Measurements from ENCODE around the gene CLEC2A. TPM values are rescaled to one million over a fixed set of nuclear protein-coding genes. Genes with fewer than 3 reads are reported as not detected.
"Not testable (repeated sequence)": the region's sequence is repeated elsewhere in the genome, so short reads cannot be mapped to it uniquely, and the experiment has no call there.

Gene CLEC2A
- not detected for total RNA-seq
- not detected for polyA plus RNA-seq
- long read RNA-seq, donor 1, result 0 reads
- long read RNA-seq, donor 2, result 0 reads

DNA sequence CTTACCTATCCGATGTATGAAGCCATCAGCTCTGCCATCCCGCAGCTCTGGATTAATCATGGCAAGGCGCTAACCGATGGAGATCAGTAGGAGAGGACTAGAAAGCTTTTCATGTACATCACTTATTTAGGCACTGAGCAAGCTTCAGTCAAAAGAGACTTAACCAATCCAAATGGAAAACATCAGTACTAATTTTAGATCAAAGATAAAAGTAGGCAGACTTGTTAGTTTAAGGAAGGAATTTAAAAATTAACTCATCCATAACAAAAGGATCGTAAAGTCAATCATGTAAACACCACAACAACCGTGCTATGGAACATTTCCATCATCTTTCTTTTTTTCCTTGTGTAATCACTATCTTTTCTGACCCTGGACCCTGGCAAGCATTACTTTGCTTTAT is at the start of gene CLEC2A:
CLEC2A (minus strand) TSS at position 101 of the 400 bp plus-strand sequence; CDS start at position 60, 41 bp downstream.
- DNase-seq, result no peak
- Histone ChIP-seq H3K4me3 (no peak within 1 kb of the TSS), H3K4me1 (no peaks in the 10 kb centered on the region), H3K9me3 (no peaks in the 10 kb centered on the region), H3K36me3 (no peaks in the 10 kb centered on the region), H3K27ac (no peak within 1 kb of the TSS), H3K27me3 (replicated peaks in 1 of 7) (no peaks in the 10 kb centered on the region)
- intact Hi-C loops (cut with DNase I; ENCODE audit: low total_unique reads), result no loop called here
- TF ChIP-seq POLR2AphosphoS5 (IDR thresholded peaks at IDR 0.05), result no peak
- TF ChIP-seq CTCF (IDR thresholded peaks at IDR 0.05 in 8 of 11, conservative IDR thresholded peaks at IDR 0.05 in 3 of 11), result no peak
- no peak for TF ChIP-seq POLR2A (IDR thresholded peaks at IDR 0.05)
- WGBS, 5 donors, result 88 to 95% (median 93%) methylated on average over 6 of the region's 6 CpGs

GRCh38 chr12:9980126-9980525 is 48.0 kb upstream of the CLEC2A start:
- H3K4me3 ChIP-seq, result no peak overlapping the region
- H3K4me1 ChIP-seq, result no peaks in the 10 kb centered on the region
- H3K9me3 ChIP-seq, result peaks cover 0 to 13% (median 9%) of the 10 kb centered on the region in 8 donors
- H3K36me3 ChIP-seq, result peaks cover 0 to 48% (median 0%) of the 10 kb centered on the region in 6 donors
- no peaks in the 10 kb centered on the region for H3K27me3 ChIP-seq (replicated peaks in 1 of 7)
- WGBS, 5 donors, result 61 to 77% (median 71%) methylated on average over 3 of the region's 3 CpGs
- no peak overlapping the region for H3K27ac ChIP-seq
- intact Hi-C loops (cut with DNase I; ENCODE audit: low total_unique reads), result no loop called here
- no peak for DNase-seq
- TF ChIP-seq POLR2AphosphoS5 (IDR thresholded peaks at IDR 0.05) (no peak), CTCF (IDR thresholded peaks at IDR 0.05 in 8 of 11, conservative IDR thresholded peaks at IDR 0.05 in 3 of 11) (no peak), POLR2A (IDR thresholded peaks at IDR 0.05) (no peak)

DNA sequence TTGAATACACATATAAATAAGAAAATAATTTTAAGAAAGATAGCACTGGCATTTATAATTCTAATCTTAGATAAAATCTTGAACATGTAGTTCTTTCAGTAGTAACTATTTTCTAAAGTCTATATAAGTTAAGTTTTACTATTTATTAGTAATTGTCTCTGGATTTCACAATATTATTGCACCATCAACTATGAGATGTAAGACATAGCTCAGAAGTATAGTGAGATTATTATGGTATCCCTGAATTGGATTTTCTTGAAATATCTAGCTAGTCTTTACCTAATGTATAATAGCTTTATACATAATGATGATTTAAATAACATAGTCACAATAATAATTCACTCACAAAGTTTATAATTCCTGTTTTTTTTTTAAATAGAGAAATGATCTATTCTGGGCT is 45.7 kb upstream of the CLEC2A start:
- intact Hi-C loops (cut with DNase I; ENCODE audit: low total_unique reads), result no loop called here
- H3K9me3 ChIP-seq, result peaks cover 0 to 13% (median 9%) of the 10 kb centered on the region in 8 donors
- no peak for DNase-seq
- peaks cover 0 to 37% (median 0%) of the 10 kb centered on the region in 6 donors for H3K36me3 ChIP-seq
- H3K4me1 ChIP-seq, result peaks cover 0 to 4% (median 0%) of the 10 kb centered on the region in 6 donors
- TF ChIP-seq POLR2A (IDR thresholded peaks at IDR 0.05) (no peak), POLR2AphosphoS5 (IDR thresholded peaks at IDR 0.05) (no peak), CTCF (IDR thresholded peaks at IDR 0.05 in 8 of 11, conservative IDR thresholded peaks at IDR 0.05 in 3 of 11) (no peak)
- H3K27ac ChIP-seq, result peak overlapping the region in 1 of 8 donors; percentile 0
- no peaks in the 10 kb centered on the region for H3K27me3 ChIP-seq (replicated peaks in 1 of 7)
- no peak overlapping the region for H3K4me3 ChIP-seq

DNA sequence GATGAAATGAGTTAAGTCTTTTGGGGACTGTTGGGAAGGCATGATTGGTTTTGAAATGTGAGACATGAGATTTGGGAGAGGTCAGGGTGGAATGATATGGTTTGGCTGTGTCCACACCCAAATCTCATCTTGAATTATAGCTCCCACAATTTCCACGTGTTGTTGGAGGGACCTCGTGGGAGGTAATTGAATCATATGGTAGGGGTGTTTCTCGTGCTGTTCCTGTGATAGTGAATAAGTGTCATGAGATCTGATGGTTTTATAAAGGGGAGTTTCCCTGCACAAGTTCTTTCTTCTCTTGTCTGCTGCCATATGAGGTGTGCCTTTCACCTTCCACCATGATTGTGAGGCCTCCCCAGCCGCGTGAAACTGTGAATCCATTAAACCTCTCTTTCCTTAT is 44.5 kb upstream of the CLEC2A start:
- peaks cover 0 to 13% (median 9%) of the 10 kb centered on the region in 8 donors for H3K9me3 ChIP-seq
- H3K4me3 ChIP-seq; H3K27ac ChIP-seq; H3K27me3 ChIP-seq (replicated peaks in 1 of 7); DNase-seq; H3K4me1 ChIP-seq; intact Hi-C loops (cut with DNase I; ENCODE audit: low total_unique reads): not testable (repeated sequence)
- 57 to 66% (median 61%) methylated on average over 5 of the region's 5 CpGs for WGBS, 5 donors
- H3K36me3 ChIP-seq, result peaks cover 0 to 26% (median 0%) of the 10 kb centered on the region in 6 donors

GRCh38 chr12:9975614-9976013 is 43.4 kb upstream of the CLEC2A start:
- peaks cover 0 to 13% (median 9%) of the 10 kb centered on the region in 8 donors for H3K9me3 ChIP-seq
- WGBS, 5 donors, result 87 to 94% (median 92%) methylated on average over 2 of the region's 2 CpGs

GRCh38 chr12:9974731-9975130 is 42.6 kb upstream of the CLEC2A start:
- intact Hi-C loops (cut with DNase I; ENCODE audit: low total_unique reads); DNase-seq; H3K4me3 ChIP-seq; H3K27me3 ChIP-seq (replicated peaks in 1 of 7); H3K27ac ChIP-seq; H3K36me3 ChIP-seq: not testable (repeated sequence)
- H3K4me1 ChIP-seq, result peaks cover 0 to 18% (median 0%) of the 10 kb centered on the region in 6 donors
- WGBS, 5 donors, result 88 to 97% (median 92%) methylated on average over 2 of the region's 2 CpGs
- H3K9me3 ChIP-seq, result peaks cover 0 to 13% (median 9%) of the 10 kb centered on the region in 8 donors

More at GRCh38 chr12:9975614-9976013, 43.4 kb upstream of the CLEC2A start:
- Histone ChIP-seq H3K27ac (no peak overlapping the region), H3K36me3 (peaks cover 0 to 16% (median 0%) of the 10 kb centered on the region in 6 donors), H3K4me1 (peaks cover 0 to 12% (median 0%) of the 10 kb centered on the region in 6 donors), H3K4me3 (no peak overlapping the region), H3K27me3 (replicated peaks in 1 of 7) (no peaks in the 10 kb centered on the region)
- TF ChIP-seq POLR2AphosphoS5 (IDR thresholded peaks at IDR 0.05) (no peak), POLR2A (IDR thresholded peaks at IDR 0.05) (no peak), CTCF (IDR thresholded peaks at IDR 0.05 in 8 of 11, conservative IDR thresholded peaks at IDR 0.05 in 3 of 11) (no peak)
- intact Hi-C loops (cut with DNase I; ENCODE audit: low total_unique reads), result no loop called here
- no peak for DNase-seq

Data from spleen (tissue), 13 donors.